Neural progenitor cell (in vitro differentiated cells): ENCODE measurements around the gene PTH2. TPM values are rescaled to one million over a fixed set of nuclear protein-coding genes. Genes with fewer than 3 reads are reported as not detected.
A peak's percentile ranks its signal among the peaks of the same experiment; 100 is the strongest.

ENCODE experiments used
- DNase-seq: peaks from one replicate; pipeline ENCODE4 v3.0.0-alpha.2; 2016; ENCODE audit warnings: low spot score
- H2AFZ ChIP-seq: fragments of 200-600 bp; sonication (generic); replicated peaks from 2 replicates; pipeline ENCODE4 v1.6.1; 2016; ENCODE audit warnings: antibody characterized with exemption
- H3F3A ChIP-seq: fragments of 200-600 bp; sonication (generic); 2 replicates; pipeline ENCODE4 v1.6.1; 2016; ENCODE audit warnings: antibody characterized with exemption, low read depth
- H3K27ac ChIP-seq: fragments of 200-600 bp; sonication (generic); 2 replicates; pipeline ENCODE4 v1.5.1; 2016; ENCODE audit warnings: mild to moderate bottlenecking
- H3K27me3 ChIP-seq: fragments of 200-600 bp; sonication (generic); 2 replicates; pipeline ENCODE4 v1.6.1; 2016; ENCODE audit warnings: mild to moderate bottlenecking, moderate library complexity
- H3K36me3 ChIP-seq: fragments of 200-600 bp; sonication (generic); 2 replicates; pipeline ENCODE4 v1.5.1; 2016
- H3K4me1 ChIP-seq: fragments of 200-600 bp; sonication (generic); 2 replicates; pipeline ENCODE4 v1.6.1; 2016; ENCODE audit warnings: mixed run types
- H3K4me2 ChIP-seq: fragments of 200-600 bp; sonication (generic); 2 replicates; pipeline ENCODE4 v1.6.1; 2016
- H3K4me3 ChIP-seq: fragments of 200-600 bp; sonication (generic); 2 replicates; pipeline ENCODE4 v1.5.1; 2016
- H3K79me2 ChIP-seq: fragments of 200-600 bp; sonication (generic); 2 replicates; pipeline ENCODE4 v1.6.1; 2016; ENCODE audit warnings: low read depth
- H3K9ac ChIP-seq: fragments of 200-600 bp; sonication (generic); 2 replicates; pipeline ENCODE4 v1.6.1; 2016
- H3K9me3 ChIP-seq: fragments of 200-600 bp; sonication (generic); 2 replicates; pipeline ENCODE4 v1.5.1; 2016; ENCODE audit warnings: low read depth
- H4K20me1 ChIP-seq: fragments of 200-600 bp; sonication (generic); 2 replicates; pipeline ENCODE4 v1.6.1; 2016; ENCODE audit warnings: low read depth
- H3K27ac Mint-ChIP-seq: 3 replicates; pipeline ENCODE4 v1.8.0; 2021; ENCODE audit warnings: mixed read lengths
- H3K27me3 Mint-ChIP-seq: 2 replicates; pipeline ENCODE4 v1.8.0; 2022; ENCODE audit warnings: low read depth, mild to moderate bottlenecking, inconsistent platforms, moderate library complexity, mixed read lengths; ENCODE audit not compliant: insufficient read depth
- H3K36me3 Mint-ChIP-seq: 3 replicates; pipeline ENCODE4 v1.8.0; 2021; ENCODE audit warnings: mixed read lengths
- H3K4me1 Mint-ChIP-seq: 3 replicates; pipeline ENCODE4 v1.8.0; 2021; ENCODE audit warnings: mixed read lengths
- H3K4me3 Mint-ChIP-seq: 3 replicates; pipeline ENCODE4 v1.8.0; 2021; ENCODE audit warnings: mild to moderate bottlenecking, moderate library complexity, mixed read lengths
- H3K9me3 Mint-ChIP-seq: 3 replicates; pipeline ENCODE4 v1.8.0; 2020; ENCODE audit warnings: mixed read lengths
- CTCF ChIP-seq: fragments of 200-600 bp; sonication (generic); IDR thresholded peaks from 2 replicates; pipeline ENCODE4 v1.5.1; 2017; ENCODE audit warnings: antibody characterized with exemption, mild to moderate bottlenecking
- EZH2 ChIP-seq: fragments of 200-600 bp; sonication (generic); IDR thresholded peaks from 2 replicates; pipeline ENCODE4 v1.6.1; 2017; ENCODE audit warnings: antibody characterized with exemption, mild to moderate bottlenecking, moderate library complexity
- EZH2phosphoT487 ChIP-seq: fragments of 200-600 bp; sonication (generic); IDR thresholded peaks from 2 replicates; pipeline ENCODE4 v1.6.1; 2017; ENCODE audit warnings: antibody characterized with exemption
- total RNA-seq: library from RNA; depleted of rRNA; stranded (reverse); fragments of >200 nt; gene quantifications from 2 replicates; pipeline ENCODE4 v1.2.3, GENCODE V29; 2015; ENCODE audit warnings: low replicate concordance

Gene PTH2
- total RNA-seq, 1 donor from 2014 or later = not detected

GRCh38 chr19:49456326-49456725, 33.1 kb upstream of the PTH2 start:
- Mint-ChIP-seq H3K4me1 (peaks cover 15% of the 10 kb centered on the region), H3K27me3 (peaks cover 5% of the 10 kb centered on the region), H3K4me3 (peak overlapping the region; percentile 24), H3K27ac (no peak overlapping the region), H3K9me3 (no peaks in the 10 kb centered on the region), H3K36me3 (peaks cover 7% of the 10 kb centered on the region)
- peaks cover 26% of the 10 kb centered on the region for H3F3A ChIP-seq
- H3K27me3 ChIP-seq = no peaks in the 10 kb centered on the region
- H4K20me1 ChIP-seq = no peaks in the 10 kb centered on the region
- no peaks in the 10 kb centered on the region for H3K9me3 ChIP-seq
- no peak for TF ChIP-seq EZH2
- TF ChIP-seq CTCF = no peak
- no peak for TF ChIP-seq EZH2phosphoT487
- no peaks in the 10 kb centered on the region for H3K36me3 ChIP-seq
- H2AFZ ChIP-seq = no peak overlapping the region
- H3K4me2 ChIP-seq = no peak overlapping the region
- no peak overlapping the region for H3K9ac ChIP-seq
- H3K4me1 ChIP-seq = peaks cover 6% of the 10 kb centered on the region
- DNase-seq = no peak
- no peak overlapping the region for H3K27ac ChIP-seq
- H3K4me3 ChIP-seq = no peak overlapping the region
- H3K79me2 ChIP-seq = peaks cover 18% of the 10 kb centered on the region

GRCh38 chr19:49455773-49456172, 32.5 kb upstream of the PTH2 start:
- H3K4me3 Mint-ChIP-seq = peak overlapping the region; percentile 24
- peaks cover 17% of the 10 kb centered on the region for H3K4me1 Mint-ChIP-seq
- Histone ChIP-seq H3F3A (peaks cover 27% of the 10 kb centered on the region), H3K9me3 (no peaks in the 10 kb centered on the region), H3K4me3 (no peak overlapping the region), H3K9ac (no peak overlapping the region), H3K79me2 (peaks cover 24% of the 10 kb centered on the region), H3K4me1 (peaks cover 6% of the 10 kb centered on the region), H4K20me1 (no peaks in the 10 kb centered on the region), H3K27ac (no peak overlapping the region), H3K36me3 (no peaks in the 10 kb centered on the region), H3K27me3 (no peaks in the 10 kb centered on the region), H3K4me2 (no peak overlapping the region), H2AFZ (no peak overlapping the region)
- peaks cover 5% of the 10 kb centered on the region for H3K27me3 Mint-ChIP-seq
- TF ChIP-seq EZH2phosphoT487 (no peak), CTCF (no peak), EZH2 (no peak)
- H3K36me3 Mint-ChIP-seq = peaks cover 7% of the 10 kb centered on the region
- no peak overlapping the region for H3K27ac Mint-ChIP-seq
- H3K9me3 Mint-ChIP-seq = no peaks in the 10 kb centered on the region
- no peak for DNase-seq

GRCh38 chr19:49453757-49454240, 30.6 kb upstream of the PTH2 start:
- peaks cover 42% of the 10 kb centered on the region for H3K79me2 ChIP-seq
- H3K27ac Mint-ChIP-seq = peak overlapping the region; percentile 98
- H3K4me3 ChIP-seq = peak overlapping the region; percentile 72
- H3K4me2 ChIP-seq = peak overlapping the region; percentile 91
- peaks cover 5% of the 10 kb centered on the region for H3K27me3 Mint-ChIP-seq
- H3K4me3 Mint-ChIP-seq = peak overlapping the region; percentile 97
- no peak for DNase-seq
- peak overlapping the region; percentile 84 for H3K9ac ChIP-seq
- H3K36me3 Mint-ChIP-seq = peaks cover 10% of the 10 kb centered on the region
- peaks cover 22% of the 10 kb centered on the region for H3K4me1 Mint-ChIP-seq
- no peak for TF ChIP-seq EZH2
- TF ChIP-seq EZH2phosphoT487 = no peak
- no peak for TF ChIP-seq CTCF
- no peaks in the 10 kb centered on the region for H3K9me3 Mint-ChIP-seq
- no peaks in the 10 kb centered on the region for H3K27me3 ChIP-seq
- H3K4me1 ChIP-seq = peaks cover 11% of the 10 kb centered on the region
- H3K9me3 ChIP-seq = no peaks in the 10 kb centered on the region
- peak overlapping the region; percentile 80 for H3K27ac ChIP-seq
- no peaks in the 10 kb centered on the region for H3K36me3 ChIP-seq
- H4K20me1 ChIP-seq = no peaks in the 10 kb centered on the region
- H2AFZ ChIP-seq = peak overlapping the region; percentile 55
- H3F3A ChIP-seq = peaks cover 27% of the 10 kb centered on the region
